Endodermal cell (in vitro differentiated cells): Measurements from ENCODE around the gene HES4. TPM values are rescaled to one million over a fixed set of nuclear protein-coding genes. Genes with fewer than 3 reads are reported as not detected.

Experiments
- DNase-seq: peaks from one replicate; pipeline ENCODE4 v3.0.0-alpha.2; 2017
- H3K27ac ChIP-seq: 2 replicates; pipeline ENCODE4 v1.5.1; 2013; ENCODE audit warnings: mild to moderate bottlenecking, low read depth, low read length, moderate library complexity
- H3K27me3 ChIP-seq: 2 replicates; pipeline ENCODE4 v1.6.1; 2013; ENCODE audit warnings: mild to moderate bottlenecking, low read length, moderate library complexity; ENCODE audit not compliant: insufficient read depth, control insufficient read depth, poor library complexity, severe bottlenecking
- H3K36me3 ChIP-seq: 2 replicates; pipeline ENCODE4 v1.7.0; 2013; ENCODE audit warnings: mild to moderate bottlenecking, low read length, moderate library complexity; ENCODE audit not compliant: control insufficient read depth, insufficient read depth
- H3K4me1 ChIP-seq: one replicate; pipeline ENCODE4 v1.7.0; 2013; ENCODE audit warnings: low read length; ENCODE audit not compliant: control insufficient read depth, insufficient read depth
- H3K4me3 ChIP-seq: 2 replicates; pipeline ENCODE4 v1.5.1; 2013; ENCODE audit warnings: mild to moderate bottlenecking, low read length, moderate library complexity
- H3K9ac ChIP-seq: 2 replicates; pipeline ENCODE4 v1.6.1; 2013; ENCODE audit warnings: mild to moderate bottlenecking, low read length, moderate library complexity; ENCODE audit not compliant: poor library complexity, severe bottlenecking; ENCODE audit errors: extremely low read depth
- H3K9me3 ChIP-seq: 2 replicates; pipeline ENCODE4 v1.6.1; 2013; ENCODE audit warnings: mild to moderate bottlenecking, low read length, moderate library complexity; ENCODE audit not compliant: control insufficient read depth
- H3K27ac Mint-ChIP-seq: 2 replicates; pipeline ENCODE4 v1.8.0; 2020; ENCODE audit warnings: mixed read lengths
- H3K27me3 Mint-ChIP-seq: 2 replicates; pipeline ENCODE4 v1.8.0; 2021; ENCODE audit warnings: mild to moderate bottlenecking, mixed read lengths; ENCODE audit not compliant: insufficient read depth
- H3K36me3 Mint-ChIP-seq: 2 replicates; pipeline ENCODE4 v1.8.0; 2020; ENCODE audit warnings: low read depth, mixed read lengths
- H3K4me1 Mint-ChIP-seq: 2 replicates; pipeline ENCODE4 v1.8.0; 2020; ENCODE audit warnings: mixed read lengths
- H3K4me3 Mint-ChIP-seq: 2 replicates; pipeline ENCODE4 v1.8.0; 2020; ENCODE audit warnings: mild to moderate bottlenecking, moderate library complexity, mixed read lengths
- H3K9me3 Mint-ChIP-seq: 2 replicates; pipeline ENCODE4 v1.8.0; 2020; ENCODE audit warnings: mild to moderate bottlenecking, mixed read lengths
- CTCF ChIP-seq: fragments of 200-600 bp; sonication (generic); conservative IDR thresholded peaks from 2 replicates; pipeline ENCODE4 v1.5.0; 2021; ENCODE audit warnings: antibody characterized with exemption, mild to moderate bottlenecking
- WGBS, 2 experiments: methylation state at CpG; one replicate each; pipeline versions ENCODE4 v1.1.5 to v1.1.7; 2013; ENCODE audit warnings: missing lambda C conversion rate in 2 of 2, mixed read lengths in 1 of 2; ENCODE audit not compliant: insufficient coverage in 1 of 2, insufficient read length in 1 of 2; 5-methylcytosine and 5-hydroxymethylcytosine counted together
- total RNA-seq, 2 donors: library from RNA; stranded (reverse); fragmentation: NEBNext Ultra II Directional in 1 of 2; extraction: Animal tissue kit (Norgen Biotek cat#: 25700) in 1 of 2; gene quantifications; 2 replicates in 1 of 2; 3 replicates in 1 of 2; pipeline ENCODE4 v1.2.1, GENCODE V29; 2021

Gene HES4
- total RNA-seq, 2 donors from 2014 or later = 16.1 to 19.7 TPM

- Histone ChIP-seq H3K9ac (no peak overlapping the region), H3K36me3 (no peaks in the 10 kb centered on the region), H3K9me3 (no peaks in the 10 kb centered on the region), H3K4me1 (no peaks in the 10 kb centered on the region), H3K4me3 (no peak overlapping the region), H3K27ac (no peak overlapping the region), H3K27me3 (peaks cover 17% of the 10 kb centered on the region)
- peaks cover 3% of the 10 kb centered on the region for H3K36me3 Mint-ChIP-seq
- 13 to 31% methylated on average over 11 to 39 of the region's 40 CpGs for WGBS, 2 experiments
- H3K4me3 Mint-ChIP-seq = no peak overlapping the region
- no peak overlapping the region for H3K27ac Mint-ChIP-seq
- peaks cover 23% of the 10 kb centered on the region for H3K27me3 Mint-ChIP-seq
- H3K4me1 Mint-ChIP-seq = no peaks in the 10 kb centered on the region
- peaks cover 5% of the 10 kb centered on the region for H3K9me3 Mint-ChIP-seq
- peak; percentile 80 for TF ChIP-seq CTCF
- DNase-seq = peak; percentile 96
These were observed 23.8 kb downstream of the HES4 start for GRCh38 chr1:975896-976683.

- Histone ChIP-seq H3K27me3 (peaks cover 20% of the 10 kb centered on the region), H3K9ac (no peak overlapping the region), H3K9me3 (no peaks in the 10 kb centered on the region), H3K36me3 (no peaks in the 10 kb centered on the region), H3K4me1 (no peaks in the 10 kb centered on the region), H3K27ac (no peak overlapping the region), H3K4me3 (no peak overlapping the region)
- TF ChIP-seq CTCF = no peak
- H3K27me3 Mint-ChIP-seq = peaks cover 21% of the 10 kb centered on the region
- peaks cover 5% of the 10 kb centered on the region for H3K9me3 Mint-ChIP-seq
- peaks cover 3% of the 10 kb centered on the region for H3K36me3 Mint-ChIP-seq
- H3K4me1 Mint-ChIP-seq = no peaks in the 10 kb centered on the region
- no peak for DNase-seq
- WGBS, 2 experiments = 76 to 88% methylated on average over 4 to 9 of the region's 9 CpGs
- no peak overlapping the region for H3K27ac Mint-ChIP-seq
- H3K4me3 Mint-ChIP-seq = no peak overlapping the region
These were observed 24.5 kb downstream of the HES4 start for GRCh38 chr1:975365-975764.

- no peak for TF ChIP-seq CTCF
- WGBS, 2 experiments = 91 to 92% methylated on average over 10 to 17 of the region's 17 CpGs
These were observed 25.1 kb downstream of the HES4 start for GRCh38 chr1:974687-975328.

More at GRCh38 chr1:974687-975328, 25.1 kb downstream of the HES4 start:
- DNase-seq = no peak
- Mint-ChIP-seq H3K36me3 (peaks cover 3% of the 10 kb centered on the region), H3K4me3 (no peak overlapping the region), H3K27me3 (peaks cover 21% of the 10 kb centered on the region), H3K27ac (no peak overlapping the region), H3K9me3 (peaks cover 5% of the 10 kb centered on the region), H3K4me1 (no peaks in the 10 kb centered on the region)
- no peaks in the 10 kb centered on the region for H3K36me3 ChIP-seq
- H3K9ac ChIP-seq = no peak overlapping the region
- H3K9me3 ChIP-seq = no peaks in the 10 kb centered on the region
- no peak overlapping the region for H3K27ac ChIP-seq
- H3K4me1 ChIP-seq = no peaks in the 10 kb centered on the region
- H3K4me3 ChIP-seq = no peak overlapping the region
- peaks cover 25% of the 10 kb centered on the region for H3K27me3 ChIP-seq
